ENCODE data around the gene MDFIC.

DNA sequence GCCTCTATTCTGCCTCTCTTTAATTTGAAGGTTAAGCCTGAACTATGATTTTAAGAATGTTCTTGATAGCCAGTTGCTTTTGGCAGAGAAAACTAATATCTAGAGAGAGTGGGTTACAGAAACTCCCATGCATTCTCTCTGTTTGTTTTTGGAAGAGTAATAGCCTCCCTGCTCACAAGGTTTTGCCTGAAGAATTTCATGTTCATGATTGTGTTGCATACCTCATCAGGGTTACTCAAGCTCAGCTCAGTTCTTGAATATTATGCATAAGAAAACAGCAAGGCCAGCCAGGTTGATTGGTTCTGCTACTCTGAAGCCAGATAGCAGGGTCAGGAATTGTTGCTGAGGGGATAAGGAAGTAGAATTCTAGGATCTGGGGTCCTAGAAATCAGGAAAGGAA lies 137.4 kb downstream of the MDFIC start:
- TF ChIP-seq, protein P1, sequence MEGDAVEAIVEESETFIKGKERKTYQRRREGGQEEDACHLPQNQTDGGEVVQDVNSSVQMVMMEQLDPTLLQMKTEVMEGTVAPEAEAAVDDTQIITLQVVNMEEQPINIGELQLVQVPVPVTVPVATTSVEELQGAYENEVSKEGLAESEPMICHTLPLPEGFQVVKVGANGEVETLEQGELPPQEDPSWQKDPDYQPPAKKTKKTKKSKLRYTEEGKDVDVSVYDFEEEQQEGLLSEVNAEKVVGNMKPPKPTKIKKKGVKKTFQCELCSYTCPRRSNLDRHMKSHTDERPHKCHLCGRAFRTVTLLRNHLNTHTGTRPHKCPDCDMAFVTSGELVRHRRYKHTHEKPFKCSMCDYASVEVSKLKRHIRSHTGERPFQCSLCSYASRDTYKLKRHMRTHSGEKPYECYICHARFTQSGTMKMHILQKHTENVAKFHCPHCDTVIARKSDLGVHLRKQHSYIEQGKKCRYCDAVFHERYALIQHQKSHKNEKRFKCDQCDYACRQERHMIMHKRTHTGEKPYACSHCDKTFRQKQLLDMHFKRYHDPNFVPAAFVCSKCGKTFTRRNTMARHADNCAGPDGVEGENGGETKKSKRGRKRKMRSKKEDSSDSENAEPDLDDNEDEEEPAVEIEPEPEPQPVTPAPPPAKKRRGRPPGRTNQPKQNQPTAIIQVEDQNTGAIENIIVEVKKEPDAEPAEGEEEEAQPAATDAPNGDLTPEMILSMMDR (IDR thresholded peaks at IDR 0.05; ENCODE audit: borderline replicate concordance, extremely low read depth, low read length, poor library complexity, severe bottlenecking) = no peak
- no peak for TF ChIP-seq EZH2 (IDR thresholded peaks at IDR 0.05; ENCODE audit: borderline replicate concordance, low read depth, low read length, severe bottlenecking)

All from DND-41 (cell line).